HUES64 (cell line): Measurements from ENCODE around the gene THSD4.

Experiments used
- H3K27ac ChIP-seq: 2 replicates; pipeline ENCODE4 v1.7.0; 2013; ENCODE audit warnings: low read depth, low read length, inconsistent platforms
- H3K27me3 ChIP-seq: 2 replicates; pipeline ENCODE4 v1.6.1; 2013; ENCODE audit warnings: mild to moderate bottlenecking, low read length; ENCODE audit not compliant: insufficient read depth
- H3K36me3 ChIP-seq: 2 replicates; pipeline ENCODE4 v1.6.1; 2013; ENCODE audit warnings: mild to moderate bottlenecking, low read length; ENCODE audit not compliant: insufficient read depth
- H3K4me1 ChIP-seq: 2 replicates; pipeline ENCODE4 v1.6.1; 2013; ENCODE audit warnings: mild to moderate bottlenecking, low read length, moderate library complexity; ENCODE audit not compliant: insufficient read depth
- H3K4me3 ChIP-seq: 2 replicates; pipeline ENCODE4 v1.5.1; 2013; ENCODE audit warnings: mild to moderate bottlenecking, low read length, moderate library complexity
- H3K9ac ChIP-seq: 2 replicates; pipeline ENCODE4 v1.6.1; 2013; ENCODE audit warnings: mild to moderate bottlenecking, low read depth, low read length
- H3K9me3 ChIP-seq: 2 replicates; pipeline ENCODE4 v1.6.1; 2013; ENCODE audit warnings: low read depth, low read length; ENCODE audit not compliant: insufficient read depth
- WGBS: fragments of 150-250, 120-280 bp; methylation state at CpG from one replicate; pipeline ENCODE4 v1.1.7; 2013; ENCODE audit warnings: missing lambda C conversion rate; 5-methylcytosine and 5-hydroxymethylcytosine counted together

THSD4 gene

DNA sequence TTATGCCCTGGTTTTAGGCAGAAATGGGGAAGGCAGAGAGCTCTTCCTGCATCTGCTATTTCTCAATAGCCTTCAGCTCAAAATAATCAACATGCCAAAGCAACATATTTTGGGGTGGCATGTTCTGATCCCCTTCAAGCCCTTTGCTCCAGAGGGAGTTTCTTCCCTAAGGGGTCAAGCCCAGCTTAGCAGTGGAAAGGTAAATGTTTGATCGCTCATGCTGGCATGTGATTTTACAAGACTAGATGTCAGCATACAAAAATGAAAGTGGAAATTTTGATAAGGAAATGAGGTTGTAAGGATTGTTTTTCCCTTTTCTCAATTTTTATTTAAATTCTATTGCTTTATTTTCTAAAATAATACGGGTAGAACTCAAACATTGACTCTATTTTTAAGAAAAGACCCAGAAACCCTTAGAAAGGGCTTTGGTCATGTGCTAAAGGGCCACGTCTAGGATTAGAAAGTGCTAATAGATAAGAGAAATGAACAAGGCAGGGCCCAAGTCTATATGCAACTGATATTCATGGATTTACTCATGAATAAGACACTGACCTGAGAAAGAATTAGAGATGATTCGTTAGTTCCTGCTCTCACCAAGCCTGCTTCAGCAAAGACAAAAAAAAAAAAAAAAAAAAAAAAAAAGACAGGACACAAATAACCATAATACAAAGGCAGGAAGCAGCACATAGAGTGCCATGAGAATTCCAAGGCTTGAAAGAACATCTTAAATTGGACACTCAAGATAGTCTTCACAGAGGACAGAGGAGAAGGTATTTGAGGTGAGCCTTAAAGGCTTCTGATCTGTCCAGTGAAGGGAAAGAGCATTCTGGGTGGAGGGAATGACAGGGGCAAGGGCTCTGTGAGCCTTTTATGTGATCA is 640.1 kb downstream of the THSD4 start:
- Histone ChIP-seq H3K9ac (no peak overlapping the region), H3K27ac (no peak overlapping the region), H3K9me3 (peaks cover 1% of the 10 kb centered on the region), H3K36me3 (no peaks in the 10 kb centered on the region), H3K4me1 (no peaks in the 10 kb centered on the region), H3K4me3 (no peak overlapping the region), H3K27me3 (no peaks in the 10 kb centered on the region)
- 97% methylated on average over 3 of the region's 4 CpGs for WGBS

DNA sequence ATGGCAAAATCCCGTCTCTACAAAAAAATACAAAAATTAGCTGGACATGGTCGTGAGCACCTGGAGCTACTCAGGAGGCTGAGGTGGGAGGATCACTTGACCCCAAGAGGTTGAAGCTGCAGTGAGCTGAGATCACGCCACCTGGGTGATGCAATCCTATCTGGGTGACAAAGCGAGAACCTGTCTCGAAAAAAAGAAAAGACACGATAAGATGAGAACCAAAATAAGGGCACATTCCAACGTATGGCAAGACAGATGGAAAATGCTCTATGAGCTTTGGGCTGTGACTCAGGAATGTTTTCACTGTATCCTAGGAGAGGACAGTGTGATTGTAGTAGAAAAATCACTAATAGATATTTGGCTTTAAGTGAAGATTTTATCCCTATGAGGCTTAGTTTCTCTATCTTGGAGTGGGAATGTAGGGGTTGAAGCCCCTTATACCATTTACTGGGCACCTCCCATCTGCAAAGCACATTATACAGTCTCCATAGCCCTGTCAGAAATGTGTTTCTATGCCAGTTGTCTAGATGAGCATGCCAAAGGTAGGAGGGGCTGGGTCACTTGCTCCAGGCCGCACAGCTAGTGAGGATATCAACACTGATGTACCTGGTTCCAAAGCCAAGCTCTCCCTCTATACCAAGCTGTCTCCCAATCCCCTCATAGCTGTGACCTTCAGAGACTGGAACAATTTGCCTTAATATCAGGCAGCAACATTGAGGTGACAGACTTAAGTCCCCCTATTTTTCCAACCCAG is 641.5 kb downstream of the THSD4 start:
- peaks cover 12% of the 10 kb centered on the region for H3K9me3 ChIP-seq
- 94% methylated on average over 8 of the region's 8 CpGs for WGBS
- no peaks in the 10 kb centered on the region for H3K27me3 ChIP-seq
- H3K4me3 ChIP-seq, result no peak overlapping the region
- H3K36me3 ChIP-seq, result no peaks in the 10 kb centered on the region
- no peak overlapping the region for H3K27ac ChIP-seq
- no peak overlapping the region for H3K9ac ChIP-seq
- no peaks in the 10 kb centered on the region for H3K4me1 ChIP-seq

DNA sequence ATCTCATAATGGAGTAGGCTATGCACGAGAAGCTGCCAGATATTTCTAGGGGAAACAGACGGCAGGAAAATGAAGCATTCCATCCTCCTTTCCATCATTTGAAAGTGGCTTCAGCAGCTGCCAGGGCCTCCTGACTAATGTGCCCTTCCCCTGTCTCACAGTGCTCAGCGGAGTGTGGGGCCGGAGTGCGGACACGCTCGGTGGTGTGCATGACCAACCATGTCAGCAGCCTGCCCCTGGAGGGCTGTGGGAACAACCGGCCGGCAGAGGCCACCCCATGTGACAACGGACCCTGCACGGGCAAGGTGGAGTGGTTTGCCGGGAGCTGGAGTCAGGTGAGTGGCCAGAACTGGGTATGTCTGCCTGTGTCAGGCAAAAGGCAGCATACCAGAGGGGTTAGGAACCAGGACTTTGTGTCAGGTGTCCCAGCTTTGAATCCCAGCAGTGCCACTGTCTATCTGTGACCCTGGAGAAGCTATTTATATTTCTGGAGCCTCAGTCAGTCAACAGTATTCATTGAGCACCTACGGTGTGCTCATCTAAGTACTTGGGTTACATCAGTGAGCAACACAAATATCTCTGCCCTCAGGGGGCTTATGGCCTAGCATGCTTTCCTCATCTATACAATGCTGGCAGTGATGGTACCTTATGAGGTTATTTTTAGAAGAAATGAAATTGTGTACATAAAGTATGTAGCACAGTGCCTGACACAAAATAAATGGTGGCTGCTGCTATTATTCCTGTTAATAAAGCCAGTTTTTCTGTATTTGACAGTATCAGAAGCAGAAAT is 642.7 kb downstream of the THSD4 start:
- H3K4me1 ChIP-seq, result no peaks in the 10 kb centered on the region
- no peak overlapping the region for H3K9ac ChIP-seq
- H3K4me3 ChIP-seq, result no peak overlapping the region
- H3K27me3 ChIP-seq, result no peaks in the 10 kb centered on the region
- no peak overlapping the region for H3K27ac ChIP-seq
- WGBS, result 94% methylated on average over 13 of the region's 13 CpGs
- H3K36me3 ChIP-seq, result no peaks in the 10 kb centered on the region
- peaks cover 12% of the 10 kb centered on the region for H3K9me3 ChIP-seq

DNA sequence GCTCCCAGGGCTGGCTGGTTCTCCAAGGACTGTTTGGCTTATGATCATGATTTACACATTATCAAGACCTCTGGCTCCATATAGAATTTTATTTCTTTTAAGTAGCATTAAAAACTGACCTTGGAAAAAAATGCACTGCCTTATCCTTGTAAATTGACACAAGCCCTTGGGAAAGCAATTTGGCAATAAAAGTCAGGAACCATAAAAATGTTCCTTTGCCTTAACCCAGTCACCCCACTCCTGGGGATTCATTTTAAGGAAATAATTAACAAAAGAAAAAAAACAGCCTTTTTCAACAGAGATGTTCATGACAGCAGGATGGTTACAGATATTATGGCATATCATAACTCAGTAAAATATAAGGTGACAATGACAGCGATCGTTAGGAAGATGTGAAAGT is 643.4 kb downstream of the THSD4 start:
- Histone ChIP-seq H3K9me3 (peaks cover 12% of the 10 kb centered on the region), H3K27me3 (no peaks in the 10 kb centered on the region), H3K9ac (no peak overlapping the region), H3K4me3 (no peak overlapping the region), H3K4me1 (no peaks in the 10 kb centered on the region), H3K36me3 (no peaks in the 10 kb centered on the region), H3K27ac (no peak overlapping the region)
- 100% methylated on average over 2 of the region's 2 CpGs for WGBS

DNA sequence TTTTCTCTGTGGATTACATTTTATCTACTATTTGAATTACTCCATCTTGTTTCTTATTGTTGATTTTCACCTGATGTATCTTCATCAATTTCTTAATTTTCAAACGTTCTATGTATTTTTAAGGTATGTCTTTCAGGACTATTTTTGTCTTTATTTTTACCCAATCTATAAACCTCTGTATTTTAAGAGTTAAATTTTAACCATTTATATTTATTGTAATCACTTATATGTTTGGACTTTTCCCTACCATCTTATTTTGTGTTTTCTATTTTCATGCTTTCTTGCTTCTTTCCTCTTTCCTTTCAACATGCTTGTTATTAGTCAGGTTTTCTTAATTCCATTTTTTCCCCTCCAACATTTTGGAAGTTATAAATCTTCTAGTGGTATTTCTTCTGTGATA is 645.6 kb downstream of the THSD4 start:
- Histone ChIP-seq H3K27me3 (no peaks in the 10 kb centered on the region), H3K9ac (no peak overlapping the region), H3K4me3 (no peak overlapping the region), H3K36me3 (no peaks in the 10 kb centered on the region; the same call in 1 of the 2 replicates), H3K4me1 (no peaks in the 10 kb centered on the region), H3K27ac (no peak overlapping the region), H3K9me3 (peaks cover 12% of the 10 kb centered on the region)
- WGBS, result no CpG with 5 or more reads among the region's 1 CpG

DNA sequence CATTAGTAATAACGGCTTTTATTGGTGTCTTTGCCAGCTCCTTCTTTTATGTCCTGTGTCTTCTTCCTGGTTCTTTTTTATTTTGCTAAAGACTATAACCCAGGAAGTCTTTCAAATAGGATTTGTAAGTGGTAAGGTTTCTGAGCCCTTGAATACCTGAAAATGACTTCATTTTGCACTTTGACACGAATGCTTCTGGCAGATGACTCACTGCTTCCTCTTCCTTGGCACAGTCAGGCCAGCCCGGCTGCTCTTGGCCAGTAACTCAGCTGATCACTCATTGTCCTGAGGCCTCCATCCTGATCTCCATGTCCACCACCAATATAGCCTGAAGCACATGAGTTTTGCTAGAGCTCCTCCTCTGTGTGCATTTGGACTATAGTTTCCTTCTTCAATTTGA is 646.4 kb downstream of the THSD4 start:
- Histone ChIP-seq H3K4me3 (no peak overlapping the region), H3K27me3 (no peaks in the 10 kb centered on the region), H3K4me1 (no peaks in the 10 kb centered on the region), H3K36me3 (no peaks in the 10 kb centered on the region; the same call in 1 of the 2 replicates), H3K9me3 (peaks cover 12% of the 10 kb centered on the region), H3K9ac (no peak overlapping the region), H3K27ac (no peak overlapping the region)
- 80% methylated on average over 3 of the region's 3 CpGs for WGBS

DNA sequence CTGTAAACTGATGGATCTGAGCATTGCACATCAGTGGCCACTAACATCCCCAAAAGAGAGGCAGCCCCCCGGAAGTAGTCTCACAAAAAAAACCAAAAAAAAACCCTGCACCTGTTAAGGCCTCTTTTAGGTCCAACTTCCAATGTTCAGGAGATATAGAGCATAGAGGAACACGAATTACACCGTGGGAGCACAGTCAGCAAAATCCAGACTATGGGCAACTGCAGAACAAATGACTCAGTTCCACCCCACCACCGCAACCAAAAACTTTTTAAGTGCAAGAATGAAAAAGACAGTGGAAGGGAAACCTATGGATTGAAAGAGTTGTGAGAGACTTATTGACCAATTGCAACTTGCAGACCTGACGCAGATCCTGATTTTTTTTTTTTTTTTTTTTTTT is 652.9 kb downstream of the THSD4 start:
- no peak overlapping the region for H3K9ac ChIP-seq
- WGBS, result 96% methylated on average over 5 of the region's 5 CpGs

DNA sequence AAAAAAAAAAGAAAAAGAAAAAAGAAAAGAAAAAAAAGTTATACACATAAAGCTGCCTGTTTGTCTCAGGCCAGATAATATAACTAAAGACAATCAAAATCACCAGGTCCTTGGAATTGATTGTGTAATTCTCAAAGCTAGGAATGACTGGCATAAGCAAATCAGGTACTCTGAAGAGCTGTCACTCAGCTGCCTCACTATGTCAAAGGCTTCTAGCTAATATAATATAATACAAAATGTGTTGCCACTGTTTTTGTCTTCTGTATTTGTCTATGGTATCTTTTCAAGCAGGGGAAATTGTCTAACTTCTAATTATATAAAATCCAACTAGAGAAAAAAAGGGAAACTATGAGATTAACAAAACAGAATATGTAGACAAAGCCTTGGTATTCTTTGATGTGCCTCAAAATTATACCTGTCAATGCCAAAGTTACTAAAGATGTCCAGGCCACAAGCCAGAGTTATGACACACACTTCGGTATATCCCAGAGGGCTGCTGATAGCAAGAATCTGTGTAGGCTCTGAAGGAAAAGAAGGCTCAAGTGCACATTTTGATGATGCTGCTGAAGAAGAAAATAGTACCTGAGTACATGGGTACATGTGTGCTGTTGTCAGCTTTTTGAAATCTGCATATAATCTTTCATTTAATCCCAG is 658.1 kb downstream of the THSD4 start:
- WGBS, result 98% methylated on average over 1 of the region's 1 CpG

More for the DNA sequence above, 652.9 kb downstream of the THSD4 start:
- Histone ChIP-seq H3K27me3 (no peaks in the 10 kb centered on the region), H3K4me1 (no peaks in the 10 kb centered on the region), H3K9me3 (0 out of 2 replicates have a peak, but pooled peaks cover 2% of the 10 kb centered on the region), H3K36me3 (no peaks in the 10 kb centered on the region; the same call in 1 of the 2 replicates), H3K4me3 (no peak overlapping the region), H3K27ac (no peak overlapping the region)

DNA sequence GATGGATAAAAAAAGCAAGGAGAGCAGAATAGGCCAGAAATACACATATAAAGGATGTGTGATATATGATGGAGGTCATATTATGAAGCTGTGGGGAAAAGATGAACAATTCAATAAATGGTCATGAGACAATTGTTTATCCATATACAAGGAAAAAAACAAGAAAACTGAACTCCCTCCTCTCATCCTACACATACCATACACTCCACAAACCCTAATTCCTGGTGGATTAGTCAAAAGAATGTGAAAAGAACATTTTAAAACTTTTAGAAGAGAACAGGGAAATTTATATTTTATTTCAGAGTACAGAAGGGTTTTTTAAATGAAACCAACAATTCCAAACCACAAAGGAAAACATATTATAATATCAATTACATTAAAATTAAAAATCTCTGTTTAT is 660.6 kb downstream of the THSD4 start:
- Histone ChIP-seq H3K4me3 (no peak overlapping the region), H3K9ac (no peak overlapping the region), H3K27ac (no peak overlapping the region), H3K27me3 (no peaks in the 10 kb centered on the region), H3K9me3 (no peaks in the 10 kb centered on the region), H3K4me1 (peaks cover 6% of the 10 kb centered on the region), H3K36me3 (no peaks in the 10 kb centered on the region)

More for the DNA sequence above, 658.1 kb downstream of the THSD4 start:
- Histone ChIP-seq H3K4me3 (no peak overlapping the region), H3K4me1 (no peaks in the 10 kb centered on the region), H3K27ac (no peak overlapping the region), H3K9me3 (0 out of 2 replicates have a peak, but pooled peaks cover under 1% of the 10 kb centered on the region), H3K36me3 (no peaks in the 10 kb centered on the region), H3K27me3 (no peaks in the 10 kb centered on the region), H3K9ac (no peak overlapping the region)

DNA sequence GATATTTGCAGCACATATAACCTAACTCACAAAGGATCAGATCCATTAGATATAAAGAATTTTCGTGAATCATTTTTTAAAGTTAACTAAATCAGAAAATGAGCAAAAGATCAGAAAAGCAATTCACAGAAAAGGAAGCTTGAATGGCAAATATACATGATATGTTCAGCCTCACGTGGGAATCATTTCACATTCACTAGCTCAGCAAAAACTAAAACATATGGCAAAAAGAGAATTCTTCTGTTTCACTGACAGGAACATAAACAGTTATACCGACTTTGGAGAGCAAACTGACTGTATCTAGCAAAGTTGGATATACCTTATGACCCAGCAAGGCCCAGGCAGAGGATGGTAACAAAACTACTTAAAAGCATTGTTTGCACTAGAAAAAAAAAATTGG is 661.0 kb downstream of the THSD4 start:
- Histone ChIP-seq H3K27me3 (no peaks in the 10 kb centered on the region), H3K4me3 (no peak overlapping the region), H3K9ac (no peak overlapping the region), H3K27ac (no peak overlapping the region), H3K36me3 (no peaks in the 10 kb centered on the region), H3K4me1 (peaks cover 6% of the 10 kb centered on the region), H3K9me3 (no peaks in the 10 kb centered on the region)
- 88% methylated on average over 3 of the region's 3 CpGs for WGBS
